ENCODE data around the gene STXBP4.

The STXBP4 gene

GRCh38 chr17:54927525-54927924, 41.0 kb upstream of the STXBP4 start:
- no peak overlapping the region for H4K91ac ChIP-seq (ENCODE audit: low read depth, low read length)
- H3K27ac ChIP-seq (ENCODE audit: low read depth, low read length): no peak overlapping the region
- H4K12ac ChIP-seq (ENCODE audit: low read depth, low read length): no peak overlapping the region
- peaks cover 2 to 4% of the 10 kb centered on the region in 2 experiments for H3K4me1 ChIP-seq (ENCODE audit: control insufficient read depth in 1 of 2, insufficient read depth in 2 of 2, low read length in 2 of 2)
- H3K18ac ChIP-seq (ENCODE audit: low read length): no peak overlapping the region
- no peaks in the 10 kb centered on the region for H3K79me1 ChIP-seq (ENCODE audit: low read length)
- WGBS (ENCODE audit: extremely low coverage, insufficient coverage, insufficient read length): no CpG with 5 or more reads among the region's 3 CpGs
- H3K4ac ChIP-seq (ENCODE audit: low read depth, low read length): no peak overlapping the region
- H2AK5ac ChIP-seq (ENCODE audit: low read length): no peak overlapping the region
- H2AFZ ChIP-seq (ENCODE audit: insufficient read depth, low read length, poor library complexity): no peak overlapping the region
- no peak overlapping the region for H2BK5ac ChIP-seq (ENCODE audit: low read depth, low read length, poor library complexity)
- no peak overlapping the region for H3K4me3 ChIP-seq (ENCODE audit: low read depth, low read length)
- H3K27me3 ChIP-seq (ENCODE audit: insufficient read depth, low read length): no peaks in the 10 kb centered on the region
- H3K79me2 ChIP-seq (ENCODE audit: control insufficient read depth, insufficient read depth, low read length, poor library complexity): no peaks in the 10 kb centered on the region
- H2BK120ac ChIP-seq (ENCODE audit: insufficient read depth, low read length, poor library complexity): no peak overlapping the region
- H3K9me3 ChIP-seq (ENCODE audit: insufficient read depth, low read depth, low read length): no peaks in the 10 kb centered on the region
- H3K14ac ChIP-seq (ENCODE audit: low read length): no peak overlapping the region
- H4K8ac ChIP-seq (ENCODE audit: low read depth, low read length): no peak overlapping the region
- no peak for DNase-seq
- H3K23ac ChIP-seq (ENCODE audit: low read length): no peak overlapping the region
- H3K36me3 ChIP-seq (ENCODE audit: control insufficient read depth in 1 of 2, insufficient read depth in 2 of 2, low read length in 2 of 2): peaks cover 4 to 6% of the 10 kb centered on the region in 2 experiments
- no peak overlapping the region for H3K9ac ChIP-seq (ENCODE audit: low read length)
- H3K4me2 ChIP-seq (ENCODE audit: low read length): no peak overlapping the region
- H2BK12ac ChIP-seq (ENCODE audit: low read length): no peak overlapping the region

GRCh38 chr17:54932711-54933110, 35.9 kb upstream of the STXBP4 start:
- whole genome bisulfite sequencing (ENCODE audit: extremely low coverage, insufficient coverage, insufficient read length): no CpG with 5 or more reads among the region's 1 CpG

GRCh38 chr17:54933921-54934320, 34.6 kb upstream of the STXBP4 start:
- no peaks in the 10 kb centered on the region for H3K4me1 ChIP-seq (ENCODE audit: control insufficient read depth in 1 of 2, insufficient read depth in 2 of 2, low read length in 2 of 2)
- no peak overlapping the region for H2AFZ ChIP-seq (ENCODE audit: insufficient read depth, low read length, poor library complexity)
- H2BK12ac ChIP-seq (ENCODE audit: low read length): no peak overlapping the region
- H4K8ac ChIP-seq (ENCODE audit: low read depth, low read length): no peak overlapping the region
- no peaks in the 10 kb centered on the region for H3K79me1 ChIP-seq (ENCODE audit: low read length)
- no peak overlapping the region for H3K4me2 ChIP-seq (ENCODE audit: low read length)
- no peak overlapping the region for H2BK5ac ChIP-seq (ENCODE audit: low read depth, low read length, poor library complexity)
- H3K36me3 ChIP-seq (ENCODE audit: control insufficient read depth in 1 of 2, insufficient read depth in 2 of 2, low read length in 2 of 2): peaks cover 3 to 4% of the 10 kb centered on the region in 2 experiments
- WGBS (ENCODE audit: extremely low coverage, insufficient coverage, insufficient read length): no CpG with 5 or more reads among the region's 3 CpGs
- no peak overlapping the region for H3K18ac ChIP-seq (ENCODE audit: low read length)
- H3K27me3 ChIP-seq (ENCODE audit: insufficient read depth, low read length): no peaks in the 10 kb centered on the region
- H2AK5ac ChIP-seq (ENCODE audit: low read length): no peak overlapping the region
- no peaks in the 10 kb centered on the region for H3K79me2 ChIP-seq (ENCODE audit: control insufficient read depth, insufficient read depth, low read length, poor library complexity)
- H3K23ac ChIP-seq (ENCODE audit: low read length): no peak overlapping the region
- no peaks in the 10 kb centered on the region for H3K9me3 ChIP-seq (ENCODE audit: insufficient read depth, low read depth, low read length)
- H2BK120ac ChIP-seq (ENCODE audit: insufficient read depth, low read length, poor library complexity): no peak overlapping the region
- no peak overlapping the region for H3K9ac ChIP-seq (ENCODE audit: low read length)
- no peak overlapping the region for H3K27ac ChIP-seq (ENCODE audit: low read depth, low read length)
- H3K4ac ChIP-seq (ENCODE audit: low read depth, low read length): no peak overlapping the region
- no peak overlapping the region for H4K12ac ChIP-seq (ENCODE audit: low read depth, low read length)
- no peak for DNase-seq
- no peak overlapping the region for H4K91ac ChIP-seq (ENCODE audit: low read depth, low read length)
- H3K4me3 ChIP-seq (ENCODE audit: low read depth, low read length): no peak overlapping the region
- H3K14ac ChIP-seq (ENCODE audit: low read length): no peak overlapping the region

More at GRCh38 chr17:54932711-54933110, 35.9 kb upstream of the STXBP4 start:
- Histone ChIP-seq H4K91ac (ENCODE audit: low read depth, low read length) (no peak overlapping the region), H3K14ac (ENCODE audit: low read length) (no peak overlapping the region), H3K79me1 (ENCODE audit: low read length) (no peaks in the 10 kb centered on the region), H3K4me2 (ENCODE audit: low read length) (no peak overlapping the region), H2AFZ (ENCODE audit: insufficient read depth, low read length, poor library complexity) (no peak overlapping the region), H3K9me3 (ENCODE audit: insufficient read depth, low read depth, low read length) (no peaks in the 10 kb centered on the region), H3K27ac (ENCODE audit: low read depth, low read length) (no peak overlapping the region), H3K23ac (ENCODE audit: low read length) (no peak overlapping the region), H3K36me3 (ENCODE audit: control insufficient read depth in 1 of 2, insufficient read depth in 2 of 2, low read length in 2 of 2) (peaks cover 3 to 4% of the 10 kb centered on the region in 2 experiments), H2AK5ac (ENCODE audit: low read length) (no peak overlapping the region), H3K4me1 (ENCODE audit: control insufficient read depth in 1 of 2, insufficient read depth in 2 of 2, low read length in 2 of 2) (no peaks in the 10 kb centered on the region), H3K4me3 (ENCODE audit: low read depth, low read length) (no peak overlapping the region), H2BK5ac (ENCODE audit: low read depth, low read length, poor library complexity) (no peak overlapping the region), H4K8ac (ENCODE audit: low read depth, low read length) (no peak overlapping the region), H3K4ac (ENCODE audit: low read depth, low read length) (no peak overlapping the region), H3K27me3 (ENCODE audit: insufficient read depth, low read length) (no peaks in the 10 kb centered on the region), H3K9ac (ENCODE audit: low read length) (no peak overlapping the region), H2BK120ac (ENCODE audit: insufficient read depth, low read length, poor library complexity) (no peak overlapping the region), H4K12ac (ENCODE audit: low read depth, low read length) (no peak overlapping the region), H3K18ac (ENCODE audit: low read length) (no peak overlapping the region), H2BK12ac (ENCODE audit: low read length) (no peak overlapping the region), H3K79me2 (ENCODE audit: control insufficient read depth, insufficient read depth, low read length, poor library complexity) (no peaks in the 10 kb centered on the region)
- no peak for DNase-seq

DNA sequence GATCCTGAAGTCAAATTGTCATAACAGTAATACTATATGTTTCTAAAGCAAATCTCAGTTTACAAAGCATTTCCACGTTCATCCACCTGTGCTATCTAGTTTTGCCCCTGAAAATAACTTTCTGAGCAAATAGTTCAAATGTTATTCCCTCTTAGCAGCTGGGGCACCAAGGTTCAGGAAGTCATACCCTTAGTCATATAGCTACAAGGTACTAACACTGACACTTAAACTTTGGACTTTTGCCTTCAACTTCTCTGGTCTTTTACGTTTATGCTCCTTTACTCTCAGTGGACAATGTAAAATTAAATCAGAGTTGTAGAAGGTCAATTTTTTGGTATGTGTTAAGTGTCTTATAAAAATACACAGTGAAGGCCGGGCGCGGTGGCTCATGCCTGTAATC, 33.1 kb upstream of the STXBP4 start:
- H3K36me3 ChIP-seq (ENCODE audit: control insufficient read depth in 1 of 2, insufficient read depth in 2 of 2, low read length in 2 of 2): peaks cover 0 to 3% of the 10 kb centered on the region in 2 experiments
- no peaks in the 10 kb centered on the region for H3K27me3 ChIP-seq (ENCODE audit: insufficient read depth, low read length)
- H4K91ac ChIP-seq (ENCODE audit: low read depth, low read length): no peak overlapping the region
- no peak overlapping the region for H2AFZ ChIP-seq (ENCODE audit: insufficient read depth, low read length, poor library complexity)
- H3K4me1 ChIP-seq (ENCODE audit: control insufficient read depth in 1 of 2, insufficient read depth in 2 of 2, low read length in 2 of 2): no peaks in the 10 kb centered on the region
- H3K4me3 ChIP-seq (ENCODE audit: low read depth, low read length): no peak overlapping the region
- H3K9me3 ChIP-seq (ENCODE audit: insufficient read depth, low read depth, low read length): no peaks in the 10 kb centered on the region
- no peak overlapping the region for H2AK5ac ChIP-seq (ENCODE audit: low read length)
- H3K4me2 ChIP-seq (ENCODE audit: low read length): no peak overlapping the region
- no peak overlapping the region for H2BK5ac ChIP-seq (ENCODE audit: low read depth, low read length, poor library complexity)
- DNase-seq: no peak
- no peak overlapping the region for H3K4ac ChIP-seq (ENCODE audit: low read depth, low read length)
- H4K8ac ChIP-seq (ENCODE audit: low read depth, low read length): no peak overlapping the region
- no peak overlapping the region for H3K18ac ChIP-seq (ENCODE audit: low read length)
- no peak overlapping the region for H3K14ac ChIP-seq (ENCODE audit: low read length)
- H4K12ac ChIP-seq (ENCODE audit: low read depth, low read length): no peak overlapping the region
- no peak overlapping the region for H3K27ac ChIP-seq (ENCODE audit: low read depth, low read length)
- H2BK12ac ChIP-seq (ENCODE audit: low read length): no peak overlapping the region
- H3K79me1 ChIP-seq (ENCODE audit: low read length): no peaks in the 10 kb centered on the region
- H3K9ac ChIP-seq (ENCODE audit: low read length): no peak overlapping the region
- WGBS (ENCODE audit: extremely low coverage, insufficient coverage, insufficient read length): no CpG with 5 or more reads among the region's 5 CpGs
- H2BK120ac ChIP-seq (ENCODE audit: insufficient read depth, low read length, poor library complexity): no peak overlapping the region
- no peaks in the 10 kb centered on the region for H3K79me2 ChIP-seq (ENCODE audit: control insufficient read depth, insufficient read depth, low read length, poor library complexity)
- no peak overlapping the region for H3K23ac ChIP-seq (ENCODE audit: low read length)

Data from trophoblast cell (in vitro differentiated cells and primary cell).